ENCODE data around the gene ARPP19. TPM values are rescaled to one million over a fixed set of nuclear protein-coding genes. Genes with fewer than 3 reads are reported as not detected.

ARPP19 gene
- total RNA-seq, 1 donor from 2014 or later, result 150 TPM

- H3K4me1 ChIP-seq, result peaks cover 3% of the 10 kb centered on the region
- no peak for TF ChIP-seq CTCF (IDR thresholded peaks at IDR 0.05)
- H3K36me3 ChIP-seq, result peaks cover 47% of the 10 kb centered on the region
- no peaks in the 10 kb centered on the region for H3K27me3 ChIP-seq (ENCODE audit: low read depth)
- no peak for DNase-seq
- no peak overlapping the region for H3K27ac ChIP-seq
- intact Hi-C loops (cut with DNase I), result no loop called here
- H3K9me3 ChIP-seq, result no peaks in the 10 kb centered on the region
- H3K4me3 ChIP-seq, result no peak overlapping the region
- peak; percentile 44 to 47 for ATAC-seq
These were observed 22.6 kb downstream of the ARPP19 start for GRCh38 chr15:52546031-52546751.

GRCh38 chr15:52540374-52541012 is 28.3 kb downstream of the ARPP19 start:
- no peak overlapping the region for H3K27ac ChIP-seq
- intact Hi-C loops (cut with DNase I), result no loop called here
- no peak for ATAC-seq

GRCh38 chr15:52537459-52537858 is 31.4 kb downstream of the ARPP19 start:
- no peaks in the 10 kb centered on the region for H3K9me3 ChIP-seq
- H3K36me3 ChIP-seq, result no peaks in the 10 kb centered on the region
- no peak overlapping the region for H3K27ac ChIP-seq
- peaks cover 4% of the 10 kb centered on the region for H3K27me3 ChIP-seq (ENCODE audit: low read depth)
- DNase-seq (no peak), ATAC-seq (no peak)
- intact Hi-C loops (cut with DNase I), result no loop called here
- no peak overlapping the region for H3K4me3 ChIP-seq
- no peaks in the 10 kb centered on the region for H3K4me1 ChIP-seq
- TF ChIP-seq CTCF (IDR thresholded peaks at IDR 0.05), result no peak

More at GRCh38 chr15:52540374-52541012, 28.3 kb downstream of the ARPP19 start:
- Histone ChIP-seq H3K9me3 (no peaks in the 10 kb centered on the region), H3K27me3 (ENCODE audit: low read depth) (no peaks in the 10 kb centered on the region), H3K4me1 (no peaks in the 10 kb centered on the region), H3K36me3 (no peaks in the 10 kb centered on the region), H3K4me3 (no peak overlapping the region)
- no peak for TF ChIP-seq CTCF (IDR thresholded peaks at IDR 0.05)
- DNase-seq, result no peak

- Histone ChIP-seq H3K27me3 (ENCODE audit: low read depth) (peaks cover 10% of the 10 kb centered on the region), H3K36me3 (no peaks in the 10 kb centered on the region), H3K27ac (no peak overlapping the region), H3K4me1 (peaks cover 18% of the 10 kb centered on the region), H3K9me3 (no peaks in the 10 kb centered on the region), H3K4me3 (no peak overlapping the region)
- ATAC-seq, result no peak
- no peak for TF ChIP-seq CTCF (IDR thresholded peaks at IDR 0.05)
- intact Hi-C loops (cut with DNase I), result no loop called here
- DNase-seq, result no peak
These were observed 36.4 kb downstream of the ARPP19 start for GRCh38 chr15:52532427-52532826.

GRCh38 chr15:52529940-52530339 is 38.9 kb downstream of the ARPP19 start:
- Histone ChIP-seq H3K4me1 (peaks cover 23% of the 10 kb centered on the region), H3K4me3 (peak overlapping the region; percentile 76), H3K27ac (no peak overlapping the region), H3K9me3 (no peaks in the 10 kb centered on the region), H3K36me3 (no peaks in the 10 kb centered on the region), H3K27me3 (ENCODE audit: low read depth) (peaks cover 10% of the 10 kb centered on the region)
- intact Hi-C loops (cut with DNase I), result no loop called here
- no peak for DNase-seq
- no peak for ATAC-seq
- TF ChIP-seq CTCF (IDR thresholded peaks at IDR 0.05), result no peak
